ENCODE results near the gene HOOK2. TPM values are rescaled to one million over a fixed set of nuclear protein-coding genes. Genes with fewer than 3 reads are reported as not detected.

HOOK2 gene
- total and polyA plus RNA-seq, 2 of the 13 experiments (the other 11 are each of a cell fraction or from before 2014, with no cell fraction given) = 9.2 to 12.9 TPM

- TF ChIP-seq FUBP1 (CRISPR knock-in tag; IDR thresholded peaks at IDR 0.05; ENCODE audit: borderline replicate concordance) = no peak
- no peak for TF ChIP-seq ZNF362 (CRISPR knock-in tag; IDR thresholded peaks at IDR 0.05; ENCODE audit: borderline replicate concordance)
- 0 out of 2 replicates have a peak, but pooled peaks have one; percentile 49 for TF ChIP-seq ZSCAN31 (CRISPR knock-in tag; IDR thresholded peaks at IDR 0.05; ENCODE audit: low read depth)
- TF ChIP-seq PHB2 (IDR thresholded peaks at IDR 0.05; ENCODE audit: partially characterized antibody) = no peak
- TF ChIP-seq ZNF768 (CRISPR knock-in tag; IDR thresholded peaks at IDR 0.05) = 0 out of 2 replicates have a peak, but pooled peaks have one; percentile 21
- no peak for TF ChIP-seq CBX1 (IDR thresholded peaks at IDR 0.05; ENCODE audit: low read depth)
- TF ChIP-seq KDM5B (CRISPR knock-in tag; IDR thresholded peaks at IDR 0.05; ENCODE audit: borderline replicate concordance) = peak; percentile 80
- peak; percentile 82 for TF ChIP-seq TMF1 (CRISPR knock-in tag; IDR thresholded peaks at IDR 0.05; ENCODE audit: low read depth)
- peak; percentile 80; the same call in 1 of the 2 replicates for TF ChIP-seq ZNF280B (CRISPR knock-in tag; IDR thresholded peaks at IDR 0.05; ENCODE audit: borderline replicate concordance)
- 0 out of 2 replicates have a peak, but pooled peaks have one; percentile 61 for TF ChIP-seq E2F1 (CRISPR knock-in tag; IDR thresholded peaks at IDR 0.05)
- peak; percentile 72 for TF ChIP-seq TAF1 (CRISPR knock-in tag; IDR thresholded peaks at IDR 0.05)
- no peak for TF ChIP-seq AHR (CRISPR knock-in tag; IDR thresholded peaks at IDR 0.05)
- TF ChIP-seq ZFP82 (CRISPR knock-in tag; IDR thresholded peaks at IDR 0.05; ENCODE audit: borderline replicate concordance) = 0 out of 2 replicates have a peak, but pooled peaks have one; percentile 16
- no peak for TF ChIP-seq ZNF33A (CRISPR knock-in tag; IDR thresholded peaks at IDR 0.05; ENCODE audit: borderline replicate concordance)
- TF ChIP-seq PATZ1 (CRISPR knock-in tag; IDR thresholded peaks at IDR 0.05) = peak; percentile 49
- TF ChIP-seq REL (CRISPR knock-in tag; conservative IDR thresholded peaks at IDR 0.05) = no peak
- peak; percentile 46; the same call in 1 of the 2 replicates for TF ChIP-seq ZNF83 (CRISPR knock-in tag; IDR thresholded peaks at IDR 0.05; ENCODE audit: borderline replicate concordance)
- no peak for TF ChIP-seq THAP7 (CRISPR knock-in tag; IDR thresholded peaks at IDR 0.05)
- TF ChIP-seq ELF3 (CRISPR knock-in tag; IDR thresholded peaks at IDR 0.05) = peak; percentile 72
- no peak for TF ChIP-seq ZNF75D (CRISPR knock-in tag; IDR thresholded peaks at IDR 0.05; ENCODE audit: borderline replicate concordance)
These were observed 16.9 kb upstream of the HOOK2 start (continued) for GRCh38 chr19:12792051-12792852.

Measured in HepG2 (cell line).